K562 (cell line): Measurements from ENCODE around the gene METTL6. TPM values are rescaled to one million over a fixed set of nuclear protein-coding genes. Genes with fewer than 3 reads are reported as not detected.

Source experiments
- ATAC-seq: fragments of 200-7000 bp; cut with Tn5 transposase; 3 replicates; pipeline ENCODE4 v1.9.1; 2020; ENCODE audit warnings: moderate library complexity
- BruUV-seq: library from RNA; stranded (reverse); fragments of 400-500 nt; replicated peaks from 2 replicates; lab custom pipeline; 2021; lab: Mats Ljungman, UMichigan
- CTCF ChIA-PET: fragments of 300-600 bp; formaldehyde crosslinking; extraction: SDS; loops from one replicate; lab custom pipeline; 2021; ENCODE audit warnings: low intra/inter-chr PET ratio; lab: Yijun Ruan, JAX
- POLR2A ChIA-PET: fragments of 300-600, 350-650 bp; sonication (Branson Sonifier 250); formaldehyde crosslinking; extraction: SDS; loops from one replicate; lab custom pipeline; 2021; ENCODE audit warnings: antibody characterized with exemption, inconsistent platforms; lab: Yijun Ruan, JAX
- DNase-seq, 4 experiments: peaks; one replicate each; pipeline versions ENCODE4 v3.0.0 to v3.0.0-alpha.2; 2011 to 2018; ENCODE audit warnings: low spot score in 3 of 4, mixed read lengths in 3 of 4; ENCODE audit errors: extremely low read depth in 1 of 4
- FAIRE-seq: peaks from 2 replicates; lab custom pipeline; 2011; peaks lifted over from hg19 to GRCh38; lab: Jason Lieb, UNC
- H2AFZ ChIP-seq: 2 replicates; pipeline ENCODE4 v1.6.0; 2011; ENCODE audit warnings: low read depth, low read length, control low read depth, inconsistent platforms
- H3K27ac ChIP-seq: fragments of 200-600 bp; 3 replicates; pipeline ENCODE4 v1.8.0; 2011; ENCODE audit warnings: low read depth, mild to moderate bottlenecking, control low read depth, inconsistent platforms, low read length, moderate library complexity, mixed read lengths; ENCODE audit errors: extremely low read depth
- H3K27me3 ChIP-seq, 2 experiments: fragments of 300-600 bp in 1 of 2; 2 replicates in 1 of 2; 3 replicates in 1 of 2; pipeline versions ENCODE4 v1.6.0 to v1.8.0; 2011; ENCODE audit warnings: inconsistent platforms in 2 of 2, low read length in 2 of 2, mild to moderate bottlenecking in 1 of 2, mixed read lengths in 1 of 2, moderate library complexity in 1 of 2; ENCODE audit not compliant: control insufficient read depth in 2 of 2, insufficient read depth in 2 of 2
- H3K36me3 ChIP-seq: fragments of 300-600 bp; 3 replicates; pipeline ENCODE4 v1.8.0; 2011; ENCODE audit warnings: mild to moderate bottlenecking, low read length, inconsistent platforms; ENCODE audit not compliant: control insufficient read depth, insufficient read depth
- H3K4me1 ChIP-seq, 2 experiments: fragments of 200-600 bp in 1 of 2; replicated peaks in 1 of 2; 2 replicates in 1 of 2; 3 replicates in 1 of 2; pipeline versions ENCODE4 v1.5.1 to v1.8.0; 2011; ENCODE audit warnings: inconsistent platforms in 2 of 2, low read length in 2 of 2, mild to moderate bottlenecking in 1 of 2, mixed read lengths in 1 of 2, moderate library complexity in 1 of 2; ENCODE audit not compliant: control insufficient read depth in 2 of 2, insufficient read depth in 2 of 2
- H3K4me2 ChIP-seq: 2 replicates; pipeline ENCODE4 v1.6.1; 2011; ENCODE audit warnings: low read length, control low read depth, inconsistent platforms, mixed read lengths; ENCODE audit not compliant: insufficient read depth
- H3K4me3 ChIP-seq: fragments of 200-600 bp; sonication (generic), shearing (Covaris generic); 2 replicates; pipeline ENCODE4 v1.5.1; 2016; ENCODE audit warnings: control low read depth, inconsistent platforms
- H3K79me2 ChIP-seq: fragments of 200-600 bp; 3 replicates; pipeline ENCODE4 v1.8.0; 2011; ENCODE audit warnings: low read length, inconsistent platforms; ENCODE audit not compliant: control insufficient read depth, insufficient read depth
- H3K9ac ChIP-seq, 2 experiments: 2 replicates each; pipeline versions ENCODE4 v1.6.0 to v1.6.1; 2011; ENCODE audit warnings: low read depth in 2 of 2, low read length in 2 of 2, control low read depth in 1 of 2, inconsistent platforms in 1 of 2, mild to moderate bottlenecking in 1 of 2, mixed read lengths in 1 of 2; ENCODE audit not compliant: insufficient read depth in 1 of 2
- H3K9me1 ChIP-seq: one replicate; pipeline ENCODE4 v1.6.0; 2011; ENCODE audit warnings: inconsistent platforms, mild to moderate bottlenecking, low read length, moderate library complexity; ENCODE audit not compliant: control insufficient read depth, insufficient read depth
- H3K9me3 ChIP-seq: replicated peaks from 2 replicates; pipeline ENCODE4 v1.5.1; 2011; ENCODE audit warnings: low read depth, low read length, inconsistent platforms; ENCODE audit not compliant: control insufficient read depth, insufficient read depth
- H4K20me1 ChIP-seq: replicated peaks from 2 replicates; pipeline ENCODE4 v1.6.1; 2011; ENCODE audit warnings: low read length, inconsistent platforms, mixed read lengths; ENCODE audit not compliant: control insufficient read depth, insufficient read depth
- BMI1 ChIP-seq: fragments of 150-350 bp; IDR thresholded peaks from 2 replicates; pipeline ENCODE4 v1.6.1; 2014; ENCODE audit warnings: low read length
- FOXJ3 ChIP-seq: sonication (generic); formaldehyde crosslinking; IDR thresholded peaks from 2 replicates; pipeline ENCODE4 v1.4.0; 2020; ENCODE audit warnings: mild to moderate bottlenecking, missing genetic modification reagents
- HDAC3 ChIP-seq: fragments of 450-650 bp; IDR thresholded peaks from 2 replicates; pipeline ENCODE4 v1.6.1; 2018; ENCODE audit warnings: borderline replicate concordance, mild to moderate bottlenecking, moderate library complexity; ENCODE audit not compliant: partially characterized antibody
- JUNB ChIP-seq: fragments of 450-650 bp; formaldehyde crosslinking; conservative IDR thresholded peaks from 2 replicates; pipeline ENCODE4 v1.4.0; 2020; ENCODE audit warnings: mild to moderate bottlenecking
- POLR3G ChIP-seq: IDR thresholded peaks from 2 replicates; pipeline ENCODE4 v1.6.1; 2011; ENCODE audit not compliant: insufficient read length, insufficient replicate concordance; ENCODE audit errors: extremely low read depth
- SMAD3 ChIP-seq: fragments of 450-650 bp; formaldehyde crosslinking; conservative IDR thresholded peaks from 2 replicates; pipeline ENCODE4 v1.4.0; 2020; ENCODE audit warnings: mild to moderate bottlenecking
- TBL1XR1 ChIP-seq, 2 experiments: IDR thresholded peaks; 2 replicates each; pipeline ENCODE4 v1.6.1; 2012; ENCODE audit warnings: improper control_type of control experiment in 2 of 2, low read length in 2 of 2, mild to moderate bottlenecking in 1 of 2
- WGBS: fragments of 100-300 bp; shearing (Covaris generic); methylation state at CpG from one replicate; pipeline ENCODE4 v1.1.6; 2016; ENCODE audit warnings: low coverage, mixed read lengths; ENCODE audit not compliant: insufficient coverage; ENCODE audit errors: missing lambda C conversion rate; 5-methylcytosine and 5-hydroxymethylcytosine counted together
- in situ Hi-C: fragments of 300-500 bp; cut with MboI; formaldehyde crosslinking; loops from 4 replicates; pipeline ENCODE4 v1.15.0; 2018; ENCODE audit warnings: inconsistent platforms, mixed read lengths
- intact Hi-C: fragments of 100-400 bp; cut with micrococcal nuclease; formaldehyde crosslinking; loops from 2 replicates; pipeline ENCODE4 v1.14.2; 2022
- polyA plus RNA-seq, 8 experiments: library from polyadenylated mRNA; depleted of rRNA in 4 of 8; stranded (reverse) in 5 of 8; unstranded in 3 of 8; fragments of >200 nt; fragmentation: Nextera tagmentation in 2 of 8; fragmentation: Illumina TruSeq in 1 of 8; extraction: Ambion mirVana in 2 of 8; extraction: Trizol in 1 of 8; gene quantifications; 2 replicates each; pipeline versions ENCODE4 v1.2.1 to v1.2.3, GENCODE V29; 2011 to 2014; ENCODE audit warnings: inconsistent platforms in 1 of 8, missing spikeins in 1 of 8
- total RNA-seq, 7 experiments: library from RNA; depleted of rRNA in 6 of 7; stranded (reverse); fragments of >200 nt in 6 of 7; fragmentation: Illumina TruSeq in 2 of 7; extraction: Trizol in 2 of 7; gene quantifications; 2 replicates each; pipeline versions ENCODE4 v1.2.1 to v1.2.3, GENCODE V29; 2011 to 2021; ENCODE audit warnings: low replicate concordance in 1 of 7

The METTL6 gene
- total and polyA plus RNA-seq, 9 of the 15 experiments (the other 6 are each of a cell fraction or from before 2014, with no cell fraction given) = 18.8 to 61.5 (median 33.9) TPM

GRCh38 chr3:15409239-15409638 lies 18.1 kb downstream of the METTL6 start:
- FAIRE-seq = no peak
- no peak overlapping the region for H3K9ac ChIP-seq
- no peaks in the 10 kb centered on the region for H3K79me2 ChIP-seq
- no peak for DNase-seq
- H3K4me1 ChIP-seq = no peaks in the 10 kb centered on the region
- ATAC-seq = no peak
- 77% methylated on average over 3 of the region's 3 CpGs for WGBS
- intact Hi-C loops (loop anchor here (5.0 kb wide), 1 partner anchor 482 kb away; no protein-coding TSS in a partner anchor), in situ Hi-C loops (no loop called here)
- H2AFZ ChIP-seq = no peak overlapping the region
- ChIA-PET POLR2A (interaction anchor here (0.5 kb wide), 1 partner anchor 302 kb away, joined by 3 read pairs; no protein-coding TSS in a partner anchor), CTCF (interaction anchor here (0.9 kb wide), 1 partner anchor 140 kb away, joined by 4 read pairs; no protein-coding TSS in a partner anchor)
- H3K9me3 ChIP-seq = no peaks in the 10 kb centered on the region
- H3K4me3 ChIP-seq = no peak overlapping the region
- TF ChIP-seq FOXJ3 (CRISPR knock-in tag) (no peak), JUNB (CRISPR knock-in tag) (no peak), BMI1 (no peak), SMAD3 (CRISPR knock-in tag) (no peak), POLR3G (no peak), HDAC3 (no peak), TBL1XR1 (IDR thresholded peaks at IDR 0.05; ENCODE audit: low read length in 2 of 2) (no peak)
- BruUV-seq = no TSS peak
- H3K36me3 ChIP-seq = peaks cover 28% of the 10 kb centered on the region; the same call in 2 of the 3 replicates
- no peaks in the 10 kb centered on the region for H3K27me3 ChIP-seq
- H3K4me2 ChIP-seq = no peak overlapping the region
- no peaks in the 10 kb centered on the region for H4K20me1 ChIP-seq
- H3K9me1 ChIP-seq = no peaks in the 10 kb centered on the region
- no peak overlapping the region for H3K27ac ChIP-seq
